GM18519 (cell line): ENCODE measurements around the gene NECTIN2.
"Not testable (repeated sequence)": the region's sequence is repeated elsewhere in the genome, so short reads cannot be mapped to it uniquely, and the experiment has no call there.

Source experiments
- ATAC-seq: cut with Tn5 transposase; IDR thresholded peaks from one replicate; pipeline ENCODE4 v1.9.1; 2021; ENCODE audit warnings: mild to moderate bottlenecking, moderate library complexity; ENCODE audit not compliant: unreplicated experiment, low FRiP score

Gene NECTIN2

GRCh38 chr19:44904426-44904994 lies 58.4 kb downstream of the NECTIN2 start:
- ATAC-seq, result no peak

GRCh38 chr19:44905437-44906160 lies 59.5 kb downstream of the NECTIN2 start, which contains the start of gene APOE:
Gene APOE, plus strand, starts transcription at chr19:44905796. Its CDS starts 829 bp downstream, at chr19:44906625.
- ATAC-seq, result no peak

- no peak for ATAC-seq
These were observed 61.5 kb downstream of the NECTIN2 start for GRCh38 chr19:44907613-44908012.

- ATAC-seq, result no peak
These were observed 62.2 kb downstream of the NECTIN2 start for GRCh38 chr19:44908074-44908835.

GRCh38 chr19:44908836-44909261 lies 62.8 kb downstream of the NECTIN2 start:
- ATAC-seq, result no peak

GRCh38 chr19:44909775-44910174 lies 63.7 kb downstream of the NECTIN2 start:
- no peak for ATAC-seq

GRCh38 chr19:44911896-44912295 lies 65.8 kb downstream of the NECTIN2 start:
- ATAC-seq, result not testable (repeated sequence)

- no peak for ATAC-seq
These were observed 66.8 kb downstream of the NECTIN2 start for GRCh38 chr19:44912854-44913253.

- ATAC-seq, result not testable (repeated sequence)
These were observed 67.7 kb downstream of the NECTIN2 start for GRCh38 chr19:44913512-44914432.

- not testable (repeated sequence) for ATAC-seq
These were observed 68.5 kb downstream of the NECTIN2 start, which contains the start of gene APOC1 for GRCh38 chr19:44914433-44915206. Gene APOC1, plus strand, starts transcription at chr19:44914608. Its CDS starts 284 bp downstream, at chr19:44914892.

- ATAC-seq, result no peak
These were observed 78.2 kb downstream of the NECTIN2 start for GRCh38 chr19:44924243-44924725.

- no peak for ATAC-seq
These were observed 79.2 kb downstream of the NECTIN2 start for GRCh38 chr19:44925114-44925891.

- not testable (repeated sequence) for ATAC-seq
These were observed 80.4 kb downstream of the NECTIN2 start for GRCh38 chr19:44926245-44927077.

- ATAC-seq, result no peak
These were observed 81.6 kb downstream of the NECTIN2 start for GRCh38 chr19:44927746-44928145.

- ATAC-seq, result no peak
These were observed 84.0 kb downstream of the NECTIN2 start for GRCh38 chr19:44930088-44930487.

GRCh38 chr19:44931541-44931940 lies 85.4 kb downstream of the NECTIN2 start:
- no peak for ATAC-seq
